K562 (cell line): ENCODE data around the gene TMED7. TPM values are rescaled to one million over a fixed set of nuclear protein-coding genes. Genes with fewer than 3 reads are reported as not detected.

Source experiments
- ATAC-seq: fragments of 200-7000 bp; cut with Tn5 transposase; 3 replicates; pipeline ENCODE4 v1.9.1; 2020; ENCODE audit warnings: moderate library complexity
- BruUV-seq: library from RNA; stranded (reverse); fragments of 400-500 nt; replicated peaks from 2 replicates; lab custom pipeline; 2021; lab: Mats Ljungman, UMichigan
- CTCF ChIA-PET: fragments of 300-600 bp; formaldehyde crosslinking; extraction: SDS; loops from one replicate; lab custom pipeline; 2021; ENCODE audit warnings: low intra/inter-chr PET ratio; lab: Yijun Ruan, JAX
- POLR2A ChIA-PET: fragments of 300-600, 350-650 bp; sonication (Branson Sonifier 250); formaldehyde crosslinking; extraction: SDS; loops from one replicate; lab custom pipeline; 2021; ENCODE audit warnings: antibody characterized with exemption, inconsistent platforms; lab: Yijun Ruan, JAX
- DNase-seq, 4 experiments: peaks; one replicate each; pipeline versions ENCODE4 v3.0.0 to v3.0.0-alpha.2; 2011 to 2018; ENCODE audit warnings: low spot score in 3 of 4, mixed read lengths in 3 of 4; ENCODE audit errors: extremely low read depth in 1 of 4
- FAIRE-seq: peaks from 2 replicates; lab custom pipeline; 2011; peaks lifted over from hg19 to GRCh38; lab: Jason Lieb, UNC
- H2AFZ ChIP-seq: 2 replicates; pipeline ENCODE4 v1.6.0; 2011; ENCODE audit warnings: low read depth, low read length, control low read depth, inconsistent platforms
- H3K27ac ChIP-seq: fragments of 200-600 bp; 3 replicates; pipeline ENCODE4 v1.8.0; 2011; ENCODE audit warnings: low read depth, mild to moderate bottlenecking, control low read depth, inconsistent platforms, low read length, moderate library complexity, mixed read lengths; ENCODE audit errors: extremely low read depth
- H3K27me3 ChIP-seq, 2 experiments: fragments of 300-600 bp in 1 of 2; 2 replicates in 1 of 2; 3 replicates in 1 of 2; pipeline versions ENCODE4 v1.6.0 to v1.8.0; 2011; ENCODE audit warnings: inconsistent platforms in 2 of 2, low read length in 2 of 2, mild to moderate bottlenecking in 1 of 2, mixed read lengths in 1 of 2, moderate library complexity in 1 of 2; ENCODE audit not compliant: control insufficient read depth in 2 of 2, insufficient read depth in 2 of 2
- H3K36me3 ChIP-seq: fragments of 300-600 bp; 3 replicates; pipeline ENCODE4 v1.8.0; 2011; ENCODE audit warnings: mild to moderate bottlenecking, low read length, inconsistent platforms; ENCODE audit not compliant: control insufficient read depth, insufficient read depth
- H3K4me1 ChIP-seq, 2 experiments: fragments of 200-600 bp in 1 of 2; replicated peaks in 1 of 2; 2 replicates in 1 of 2; 3 replicates in 1 of 2; pipeline versions ENCODE4 v1.5.1 to v1.8.0; 2011; ENCODE audit warnings: inconsistent platforms in 2 of 2, low read length in 2 of 2, mild to moderate bottlenecking in 1 of 2, mixed read lengths in 1 of 2, moderate library complexity in 1 of 2; ENCODE audit not compliant: control insufficient read depth in 2 of 2, insufficient read depth in 2 of 2
- H3K4me2 ChIP-seq: 2 replicates; pipeline ENCODE4 v1.6.1; 2011; ENCODE audit warnings: low read length, control low read depth, inconsistent platforms, mixed read lengths; ENCODE audit not compliant: insufficient read depth
- H3K4me3 ChIP-seq: fragments of 200-600 bp; sonication (generic), shearing (Covaris generic); 2 replicates; pipeline ENCODE4 v1.5.1; 2016; ENCODE audit warnings: control low read depth, inconsistent platforms
- H3K79me2 ChIP-seq: fragments of 200-600 bp; 3 replicates; pipeline ENCODE4 v1.8.0; 2011; ENCODE audit warnings: low read length, inconsistent platforms; ENCODE audit not compliant: control insufficient read depth, insufficient read depth
- H3K9ac ChIP-seq, 2 experiments: 2 replicates each; pipeline versions ENCODE4 v1.6.0 to v1.6.1; 2011; ENCODE audit warnings: low read depth in 2 of 2, low read length in 2 of 2, control low read depth in 1 of 2, inconsistent platforms in 1 of 2, mild to moderate bottlenecking in 1 of 2, mixed read lengths in 1 of 2; ENCODE audit not compliant: insufficient read depth in 1 of 2
- H3K9me1 ChIP-seq: one replicate; pipeline ENCODE4 v1.6.0; 2011; ENCODE audit warnings: inconsistent platforms, mild to moderate bottlenecking, low read length, moderate library complexity; ENCODE audit not compliant: control insufficient read depth, insufficient read depth
- H3K9me3 ChIP-seq: replicated peaks from 2 replicates; pipeline ENCODE4 v1.5.1; 2011; ENCODE audit warnings: low read depth, low read length, inconsistent platforms; ENCODE audit not compliant: control insufficient read depth, insufficient read depth
- H4K20me1 ChIP-seq: replicated peaks from 2 replicates; pipeline ENCODE4 v1.6.1; 2011; ENCODE audit warnings: low read length, inconsistent platforms, mixed read lengths; ENCODE audit not compliant: control insufficient read depth, insufficient read depth
- ELF4 ChIP-seq: fragments of 450-650 bp; formaldehyde crosslinking; IDR thresholded peaks from 2 replicates; pipeline ENCODE4 v1.4.0; 2022; ENCODE audit warnings: missing genetic modification characterization
- KAT2B ChIP-seq: IDR thresholded peaks from one replicate; pipeline ENCODE4 v1.6.1; 2012; ENCODE audit warnings: low read depth, mild to moderate bottlenecking, control low read depth, inconsistent platforms, low read length, moderate library complexity
- PHF20 ChIP-seq: fragments of 450-650 bp; IDR thresholded peaks from 2 replicates; pipeline ENCODE4 v1.6.1; 2018; ENCODE audit not compliant: partially characterized antibody
- STAG1 ChIP-seq: sonication (generic); formaldehyde crosslinking; IDR thresholded peaks from 2 replicates; pipeline ENCODE4 v1.5.0; 2020; ENCODE audit warnings: missing genetic modification reagents, borderline replicate concordance
- TCF7 ChIP-seq: sonication (generic); IDR thresholded peaks from 2 replicates; pipeline ENCODE4 v1.6.1; 2016; ENCODE audit warnings: antibody characterized with exemption, borderline replicate concordance
- ZNF224 ChIP-seq: sonication (generic); formaldehyde crosslinking; IDR thresholded peaks from 2 replicates; pipeline ENCODE4 v1.8.0; 2022; ENCODE audit warnings: mild to moderate bottlenecking, missing genetic modification reagents
- ZNF668 ChIP-seq: fragments of 250-450 bp; sonication (Bioruptor Pico); IDR thresholded peaks from 2 replicates; pipeline ENCODE4 v1.8.0; 2022; ENCODE audit warnings: mild to moderate bottlenecking, inconsistent platforms
- WGBS: fragments of 100-300 bp; shearing (Covaris generic); methylation state at CpG from one replicate; pipeline ENCODE4 v1.1.6; 2016; ENCODE audit warnings: low coverage, mixed read lengths; ENCODE audit not compliant: insufficient coverage; ENCODE audit errors: missing lambda C conversion rate; 5-methylcytosine and 5-hydroxymethylcytosine counted together
- in situ Hi-C: fragments of 300-500 bp; cut with MboI; formaldehyde crosslinking; loops from 4 replicates; pipeline ENCODE4 v1.15.0; 2018; ENCODE audit warnings: inconsistent platforms, mixed read lengths
- intact Hi-C: fragments of 100-400 bp; cut with micrococcal nuclease; formaldehyde crosslinking; loops from 2 replicates; pipeline ENCODE4 v1.14.2; 2022
- polyA plus RNA-seq, 8 experiments: library from polyadenylated mRNA; depleted of rRNA in 4 of 8; stranded (reverse) in 5 of 8; unstranded in 3 of 8; fragments of >200 nt; fragmentation: Nextera tagmentation in 2 of 8; fragmentation: Illumina TruSeq in 1 of 8; extraction: Ambion mirVana in 2 of 8; extraction: Trizol in 1 of 8; gene quantifications; 2 replicates each; pipeline versions ENCODE4 v1.2.1 to v1.2.3, GENCODE V29; 2011 to 2014; ENCODE audit warnings: inconsistent platforms in 1 of 8, missing spikeins in 1 of 8
- total RNA-seq, 7 experiments: library from RNA; depleted of rRNA in 6 of 7; stranded (reverse); fragments of >200 nt in 6 of 7; fragmentation: Illumina TruSeq in 2 of 7; extraction: Trizol in 2 of 7; gene quantifications; 2 replicates each; pipeline versions ENCODE4 v1.2.1 to v1.2.3, GENCODE V29; 2011 to 2021; ENCODE audit warnings: low replicate concordance in 1 of 7

The TMED7 gene
- total and polyA plus RNA-seq, 9 of the 15 experiments (the other 6 are each of a cell fraction or from before 2014, with no cell fraction given): 15.9 to 93.4 (median 41.7) TPM

DNA sequence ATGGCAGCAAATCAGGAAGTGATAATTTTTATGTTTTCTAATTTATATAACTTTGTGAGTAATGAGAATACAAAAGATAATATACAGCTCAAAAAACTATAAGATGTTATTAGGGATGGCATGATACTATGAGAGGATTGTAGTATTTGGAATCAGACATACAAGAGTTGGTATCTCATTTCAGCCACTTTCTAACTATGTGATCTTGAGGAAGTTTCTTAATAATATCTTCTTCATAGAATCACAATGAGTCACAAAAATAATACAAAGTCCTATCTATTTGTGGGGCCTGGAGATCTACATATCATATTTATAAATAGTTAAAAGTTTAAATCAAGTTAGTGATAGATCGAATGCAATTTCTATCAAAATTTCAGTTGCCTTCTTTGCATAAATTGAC is 23.7 kb upstream of the TMED7 start:
- ATAC-seq (no peak), FAIRE-seq (no peak), DNase-seq (no peak)
- POLR2A ChIA-PET: no interaction called here
- H3K4me2 ChIP-seq: no peak overlapping the region
- H4K20me1 ChIP-seq: no peaks in the 10 kb centered on the region
- H2AFZ ChIP-seq: no peak overlapping the region
- WGBS: 0% methylated on average over 1 of the region's 1 CpG
- CTCF ChIA-PET: no interaction called here
- H3K79me2 ChIP-seq: no peaks in the 10 kb centered on the region
- no peak overlapping the region for H3K9ac ChIP-seq
- H3K9me1 ChIP-seq: no peaks in the 10 kb centered on the region
- no peak overlapping the region for H3K4me3 ChIP-seq
- TF ChIP-seq STAG1 (no peak), ZNF224 (CRISPR knock-in tag) (no peak), TCF7 (no peak), KAT2B (no peak)
- peaks cover 4 to 15% of the 10 kb centered on the region in 2 experiments; a peak in 4 of 5 replicates for H3K27me3 ChIP-seq
- H3K27ac ChIP-seq: no peak overlapping the region
- no peaks in the 10 kb centered on the region for H3K36me3 ChIP-seq
- no peaks in the 10 kb centered on the region for H3K9me3 ChIP-seq
- in situ Hi-C loops: no loop called here
- no TSS peak for BruUV-seq
- intact Hi-C loops: no loop called here
- H3K4me1 ChIP-seq: no peaks in the 10 kb centered on the region

DNA sequence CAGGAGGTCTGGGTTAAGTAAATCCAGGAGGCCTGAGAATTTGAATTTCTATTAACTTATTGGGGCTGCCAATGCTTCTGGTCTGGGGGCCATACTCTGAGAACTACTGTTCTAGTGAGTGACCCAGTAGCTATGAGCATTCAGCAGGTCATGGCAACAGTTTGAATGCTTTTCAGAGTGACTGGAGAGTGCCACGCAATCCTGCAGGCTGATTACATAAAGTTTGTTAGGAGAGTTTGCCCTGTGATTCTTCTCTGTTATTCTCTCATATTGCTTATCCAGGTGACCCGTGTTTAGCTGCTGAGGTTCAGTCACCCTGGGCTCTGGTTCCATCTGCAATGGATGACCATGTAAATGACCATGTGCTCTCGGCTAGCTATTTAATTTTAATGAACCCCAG is 22.2 kb upstream of the TMED7 start:
- no peak overlapping the region for H3K4me3 ChIP-seq
- ATAC-seq (no peak), DNase-seq (no peak), FAIRE-seq (no peak)
- in situ Hi-C loops: no loop called here
- no peaks in the 10 kb centered on the region for H4K20me1 ChIP-seq
- no peak overlapping the region for H3K27ac ChIP-seq
- ChIA-PET CTCF (no interaction called here), POLR2A (no interaction called here)
- no peak overlapping the region for H2AFZ ChIP-seq
- H3K9ac ChIP-seq: no peak overlapping the region
- intact Hi-C loops: no loop called here
- peaks cover 4 to 15% of the 10 kb centered on the region in 2 experiments; a peak in 4 of 5 replicates for H3K27me3 ChIP-seq
- H3K9me1 ChIP-seq: no peaks in the 10 kb centered on the region
- no peaks in the 10 kb centered on the region for H3K36me3 ChIP-seq
- H3K9me3 ChIP-seq: no peaks in the 10 kb centered on the region
- no peaks in the 10 kb centered on the region for H3K79me2 ChIP-seq
- WGBS: 0% methylated on average over 2 of the region's 3 CpGs
- BruUV-seq: no TSS peak
- H3K4me1 ChIP-seq: no peaks in the 10 kb centered on the region
- TF ChIP-seq ELF4 (no peak), PHF20 (no peak), ZNF668 (CRISPR knock-in tag) (no peak)
- TF ChIP-seq, all 486 proteins: peak for 0
- H3K4me2 ChIP-seq: no peak overlapping the region
